ENCODE measurements around the gene UVSSA. TPM values are rescaled to one million over a fixed set of nuclear protein-coding genes. Genes with fewer than 3 reads are reported as not detected.

UVSSA gene
- total RNA-seq, 2 donors from 2014 or later = 18.2 to 26.0 TPM

GRCh38 chr4:1413687-1414479 is 66.9 kb downstream of the UVSSA start:
- ATAC-seq (no peak), DNase-seq (no peak)
- Histone ChIP-seq H3K36me3 (replicated peaks in 1 of 2; ENCODE audit: insufficient read depth in 1 of 2, low read depth in 2 of 2) (no peaks in the 10 kb centered on the region), H3K27ac (no peak overlapping the region), H3K27me3 (peaks cover 0 to 35% of the 10 kb centered on the region in 2 donors), H3K4me1 (no peaks in the 10 kb centered on the region), H3K9me3 (no peaks in the 10 kb centered on the region), H3K4me3 (no peak overlapping the region)
- WGBS, 2 donors = 13 to 27% methylated on average over 34 to 40 of the region's 77 CpGs
- TF ChIP-seq POLR2A (IDR thresholded peaks at IDR 0.05) = no peak
- intact Hi-C loops (cut with DNase I) = no loop called here

DNA sequence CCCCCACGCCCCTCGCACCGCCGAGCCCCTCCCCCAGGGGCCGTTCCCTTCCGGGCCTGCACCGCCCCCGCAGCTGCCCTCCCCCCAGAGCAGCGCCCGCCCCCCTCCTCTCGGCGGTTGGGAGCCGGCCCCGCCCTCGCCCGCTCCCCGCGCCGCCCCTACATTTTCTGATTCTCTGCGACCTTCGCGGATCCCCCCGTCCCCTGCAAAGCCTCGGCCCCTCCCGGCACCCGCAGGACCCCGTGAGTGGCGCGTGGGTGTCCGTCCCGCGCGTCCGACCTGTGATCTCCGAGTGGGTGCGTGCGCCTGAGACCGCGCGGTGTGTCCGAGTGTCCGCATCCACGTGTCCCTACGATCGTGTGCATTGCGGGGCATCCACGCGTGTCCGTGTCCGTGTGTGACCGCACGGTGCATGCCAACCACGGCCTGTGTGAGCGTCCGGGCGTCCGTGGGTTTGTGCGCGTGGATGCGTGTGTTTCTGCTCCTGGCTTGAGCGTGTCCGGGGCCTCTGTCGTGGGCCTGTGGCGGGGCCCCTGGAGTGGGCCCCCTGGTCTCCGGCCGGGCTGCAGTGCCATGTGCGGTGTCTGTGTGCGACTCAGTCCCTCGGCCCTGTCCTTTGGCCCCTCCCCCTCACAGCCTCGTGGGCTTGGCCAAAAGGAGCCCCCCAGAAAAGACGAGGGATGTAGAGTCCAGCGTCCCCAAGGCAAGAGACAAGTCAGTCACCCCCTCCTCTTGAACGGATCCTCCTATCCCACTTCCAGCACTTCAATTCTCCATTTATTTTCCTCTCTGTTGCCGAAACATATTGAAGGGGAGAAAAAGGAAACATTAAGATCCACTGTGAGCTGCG is 68.0 kb downstream of the UVSSA start:
- no peaks in the 10 kb centered on the region for H3K36me3 ChIP-seq (replicated peaks in 1 of 2; ENCODE audit: insufficient read depth in 1 of 2, low read depth in 2 of 2)
- H3K4me3 ChIP-seq = no peak overlapping the region
- no peak overlapping the region for H3K27ac ChIP-seq
- no peaks in the 10 kb centered on the region for H3K9me3 ChIP-seq
- 36 to 38% methylated on average over 2 to 46 of the region's 75 CpGs for WGBS, 2 donors
- TF ChIP-seq POLR2A (IDR thresholded peaks at IDR 0.05) = no peak
- TF ChIP-seq, protein P1, sequence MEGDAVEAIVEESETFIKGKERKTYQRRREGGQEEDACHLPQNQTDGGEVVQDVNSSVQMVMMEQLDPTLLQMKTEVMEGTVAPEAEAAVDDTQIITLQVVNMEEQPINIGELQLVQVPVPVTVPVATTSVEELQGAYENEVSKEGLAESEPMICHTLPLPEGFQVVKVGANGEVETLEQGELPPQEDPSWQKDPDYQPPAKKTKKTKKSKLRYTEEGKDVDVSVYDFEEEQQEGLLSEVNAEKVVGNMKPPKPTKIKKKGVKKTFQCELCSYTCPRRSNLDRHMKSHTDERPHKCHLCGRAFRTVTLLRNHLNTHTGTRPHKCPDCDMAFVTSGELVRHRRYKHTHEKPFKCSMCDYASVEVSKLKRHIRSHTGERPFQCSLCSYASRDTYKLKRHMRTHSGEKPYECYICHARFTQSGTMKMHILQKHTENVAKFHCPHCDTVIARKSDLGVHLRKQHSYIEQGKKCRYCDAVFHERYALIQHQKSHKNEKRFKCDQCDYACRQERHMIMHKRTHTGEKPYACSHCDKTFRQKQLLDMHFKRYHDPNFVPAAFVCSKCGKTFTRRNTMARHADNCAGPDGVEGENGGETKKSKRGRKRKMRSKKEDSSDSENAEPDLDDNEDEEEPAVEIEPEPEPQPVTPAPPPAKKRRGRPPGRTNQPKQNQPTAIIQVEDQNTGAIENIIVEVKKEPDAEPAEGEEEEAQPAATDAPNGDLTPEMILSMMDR (IDR thresholded peaks at IDR 0.05) = no peak
- H3K27me3 ChIP-seq = peaks cover 0 to 26% of the 10 kb centered on the region in 2 donors
- no peak for ATAC-seq
- DNase-seq = no peak
- intact Hi-C loops (cut with DNase I) = no loop called here
- no peaks in the 10 kb centered on the region for H3K4me1 ChIP-seq

- H3K4me1 ChIP-seq = no peaks in the 10 kb centered on the region
- intact Hi-C loops (cut with DNase I) = no loop called here
- WGBS, 2 donors = 25 to 33% methylated on average over 13 of the region's 13 CpGs
- no peaks in the 10 kb centered on the region for H3K36me3 ChIP-seq (replicated peaks in 1 of 2; ENCODE audit: insufficient read depth in 1 of 2, low read depth in 2 of 2)
- no peak overlapping the region for H3K27ac ChIP-seq
- no peak overlapping the region for H3K4me3 ChIP-seq
- H3K27me3 ChIP-seq = peaks cover 0 to 24% of the 10 kb centered on the region in 2 donors
- no peaks in the 10 kb centered on the region for H3K9me3 ChIP-seq
- DNase-seq = no peak
- TF ChIP-seq, protein P1 (IDR thresholded peaks at IDR 0.05) = no peak
- no peak for TF ChIP-seq POLR2A (IDR thresholded peaks at IDR 0.05)
- no peak for ATAC-seq
These were observed 68.6 kb downstream of the UVSSA start for GRCh38 chr4:1415681-1415981.

DNA sequence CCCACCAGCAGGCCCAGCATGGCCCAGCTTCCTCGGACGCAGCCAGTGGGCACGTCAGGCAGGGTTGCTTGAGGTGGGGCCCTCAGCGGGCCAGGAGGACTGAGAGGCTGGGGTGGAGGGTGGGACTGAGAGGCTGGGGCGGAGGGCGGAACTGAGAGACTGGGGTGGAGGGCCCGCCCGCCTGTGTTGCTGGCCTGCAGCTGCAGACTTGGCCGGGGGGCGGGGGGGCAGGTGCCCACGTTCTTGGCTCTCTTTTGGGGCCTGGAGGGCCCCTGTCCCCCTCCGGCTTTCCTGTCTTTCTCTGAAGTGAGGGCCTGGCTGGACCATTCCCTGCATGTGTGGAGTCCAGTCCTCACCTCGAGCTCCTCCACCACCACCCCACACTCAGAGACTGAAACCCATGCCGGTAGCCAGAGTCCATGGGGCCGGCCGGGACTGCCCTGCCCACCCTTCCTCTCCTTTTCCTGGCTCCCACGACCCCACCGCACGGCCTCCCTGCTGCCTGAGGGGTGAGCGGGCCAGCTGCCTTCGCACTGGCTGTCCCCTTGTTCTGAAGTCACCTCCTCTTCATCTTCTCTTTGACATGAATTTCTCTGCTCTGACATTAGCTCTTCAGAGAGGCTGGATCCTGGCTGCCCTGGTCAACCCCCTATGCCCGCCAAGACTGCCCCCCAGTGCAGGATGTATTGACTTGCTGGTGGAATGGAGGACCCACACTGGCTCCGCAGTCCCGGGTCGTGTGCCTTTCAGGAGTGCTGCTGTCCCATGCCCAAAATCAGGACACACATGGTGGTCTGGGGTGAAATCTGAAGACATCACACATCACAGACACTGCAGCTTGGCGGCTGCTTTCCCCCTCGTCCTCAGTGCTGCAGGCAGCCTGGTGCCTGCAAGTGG is 69.3 kb downstream of the UVSSA start:
- Histone ChIP-seq H3K27me3 (peaks cover 0 to 19% of the 10 kb centered on the region in 2 donors), H3K36me3 (replicated peaks in 1 of 2; ENCODE audit: insufficient read depth in 1 of 2, low read depth in 2 of 2) (no peaks in the 10 kb centered on the region), H3K27ac (no peak overlapping the region), H3K4me1 (no peaks in the 10 kb centered on the region), H3K4me3 (no peak overlapping the region), H3K9me3 (no peaks in the 10 kb centered on the region)
- WGBS, 2 donors = 47 to 49% methylated on average over 19 to 27 of the region's 27 CpGs
- DNase-seq (no peak), ATAC-seq (no peak)
- intact Hi-C loops (cut with DNase I) = no loop called here
- TF ChIP-seq POLR2A (IDR thresholded peaks at IDR 0.05) = no peak
- TF ChIP-seq, protein P1 (IDR thresholded peaks at IDR 0.05) = no peak

DNA sequence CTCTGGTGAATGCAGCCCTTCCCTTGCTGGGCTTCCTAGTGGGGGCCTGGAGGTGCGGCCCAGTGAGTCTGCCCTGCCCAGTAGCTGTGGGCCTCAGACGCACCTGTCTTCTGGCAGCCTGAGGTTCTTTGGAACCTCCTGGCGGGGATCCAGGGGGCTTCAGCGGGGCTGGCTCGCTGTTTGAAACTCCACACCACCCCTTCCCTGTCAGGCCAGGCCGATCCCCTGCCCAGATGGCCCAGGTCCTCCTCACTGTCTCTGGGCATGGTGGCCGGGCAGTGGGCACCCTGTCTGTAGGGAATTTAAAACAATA is 69.9 kb downstream of the UVSSA start:
- Histone ChIP-seq H3K9me3 (no peaks in the 10 kb centered on the region), H3K27me3 (peaks cover 0 to 20% of the 10 kb centered on the region in 2 donors), H3K4me3 (no peak overlapping the region), H3K36me3 (replicated peaks in 1 of 2; ENCODE audit: insufficient read depth in 1 of 2, low read depth in 2 of 2) (no peaks in the 10 kb centered on the region), H3K4me1 (no peaks in the 10 kb centered on the region), H3K27ac (no peak overlapping the region)
- 52 to 56% methylated on average over 3 to 5 of the region's 7 CpGs for WGBS, 2 donors
- TF ChIP-seq, protein P1 (IDR thresholded peaks at IDR 0.05) = no peak
- TF ChIP-seq POLR2A (IDR thresholded peaks at IDR 0.05) = no peak
- intact Hi-C loops (cut with DNase I) = no loop called here
- no peak for ATAC-seq
- DNase-seq = no peak

Measured in body of pancreas (tissue), 4 donors.